GM12892 (cell line): ENCODE results near the gene PHTF1. TPM values are rescaled to one million over a fixed set of nuclear protein-coding genes. Genes with fewer than 3 reads are reported as not detected.

Experiments
- DNase-seq: peaks from one replicate; pipeline ENCODE4 v3.0.0; 2011; ENCODE audit not compliant: insufficient read length
- FAIRE-seq: peaks from 2 replicates; lab custom pipeline; 2011; peaks lifted over from hg19 to GRCh38; lab: Jason Lieb, UNC
- POLR2A ChIP-seq: IDR thresholded peaks from 2 replicates; pipeline ENCODE4 v1.6.1; 2011; ENCODE audit warnings: low read depth, low read length, control low read depth
- POLR2AphosphoS5 ChIP-seq: IDR thresholded peaks from 2 replicates; pipeline ENCODE4 v1.6.1; 2011; ENCODE audit warnings: low read depth, low read length, control low read depth
- TAF1 ChIP-seq: IDR thresholded peaks from 2 replicates; pipeline ENCODE4 v1.6.1; 2011; ENCODE audit warnings: low read depth, mild to moderate bottlenecking, control low read depth, low read length, borderline replicate concordance
- polyA plus RNA-seq: library from polyadenylated mRNA; unstranded; fragments of >200 nt; gene quantifications from one replicate; pipeline ENCODE4 v1.2.1, GENCODE V29; 2012; ENCODE audit warnings: missing spikeins, inconsistent platforms; ENCODE audit not compliant: missing spikeins

The PHTF1 gene
- polyA plus RNA-seq, result 16.9 TPM

GRCh38 chr1:113759333-113760101 lies at the start of gene PHTF1:
TSS of gene PHTF1 (minus strand) at chr1:113759486. CDS start at chr1:113758703, 783 bp downstream.
- DNase-seq (peak; percentile 61), FAIRE-seq (peak; percentile 84)
- TF ChIP-seq POLR2AphosphoS5 (peak; percentile 85), POLR2A (peak; percentile 94), TAF1 (peak; percentile 78; the same call in 1 of the 2 replicates)

- TF ChIP-seq POLR2AphosphoS5 (no peak), POLR2A (no peak), TAF1 (no peak)
- FAIRE-seq (no peak), DNase-seq (no peak)
These were observed 49.3 kb upstream of the PHTF1 start for GRCh38 chr1:113808450-113809195.

- DNase-seq (no peak), FAIRE-seq (no peak)
- no peak for TF ChIP-seq POLR2AphosphoS5
- no peak for TF ChIP-seq TAF1
- TF ChIP-seq POLR2A, result no peak
These were observed 46.4 kb upstream of the PHTF1 start for GRCh38 chr1:113805639-113806038.

- TF ChIP-seq TAF1, result no peak
- TF ChIP-seq POLR2A, result no peak
- no peak for TF ChIP-seq POLR2AphosphoS5
- FAIRE-seq (no peak), DNase-seq (no peak)
These were observed 45.9 kb upstream of the PHTF1 start for GRCh38 chr1:113805256-113805531.

- DNase-seq (no peak), FAIRE-seq (no peak)
- TF ChIP-seq TAF1 (no peak), POLR2A (no peak), POLR2AphosphoS5 (no peak)
These were observed 45.4 kb upstream of the PHTF1 start for GRCh38 chr1:113804421-113805255.

- TF ChIP-seq POLR2A (no peak), TAF1 (no peak), POLR2AphosphoS5 (no peak)
- no peak for FAIRE-seq
- no peak for DNase-seq
These were observed 43.2 kb upstream of the PHTF1 start for GRCh38 chr1:113802367-113803007.

GRCh38 chr1:113800487-113800886 lies 41.2 kb upstream of the PHTF1 start:
- DNase-seq (no peak), FAIRE-seq (no peak)
- TF ChIP-seq TAF1 (no peak), POLR2AphosphoS5 (no peak), POLR2A (no peak)

- TF ChIP-seq POLR2AphosphoS5, result no peak
- TF ChIP-seq TAF1, result no peak
- no peak for TF ChIP-seq POLR2A
- DNase-seq (no peak), FAIRE-seq (no peak)
These were observed 38.2 kb upstream of the PHTF1 start for GRCh38 chr1:113797472-113797871.

GRCh38 chr1:113793878-113794834 lies 34.9 kb upstream of the PHTF1 start:
- DNase-seq, result no peak
- FAIRE-seq, result peak; percentile 33
- no peak for TF ChIP-seq POLR2A
- TF ChIP-seq TAF1, result no peak
- no peak for TF ChIP-seq POLR2AphosphoS5

GRCh38 chr1:113792986-113793385 lies 33.7 kb upstream of the PHTF1 start:
- TF ChIP-seq TAF1 (no peak), POLR2A (no peak), POLR2AphosphoS5 (no peak)
- DNase-seq (no peak), FAIRE-seq (no peak)
